Parietal lobe (tissue), 2 donors: ENCODE data around the gene RBM44. TPM values are rescaled to one million over a fixed set of nuclear protein-coding genes. Genes with fewer than 3 reads are reported as not detected.

ENCODE experiments used
- small RNA-seq: library from RNA; depleted of rRNA; stranded (forward); fragments of <200 nt; gene quantifications from one replicate; pipeline ENCODE3, GENCODE V24; 2014; ENCODE audit warnings: low replicate concordance
- total RNA-seq: library from RNA; depleted of rRNA; stranded (reverse); fragments of >200 nt; gene quantifications from one replicate; pipeline ENCODE4 v1.2.3, GENCODE V29; 2014

RBM44 gene
- 4.1 TPM for total RNA-seq

GRCh38 chr2:237798236-237799059 is at the start of gene RBM44:
TSS of gene RBM44 (plus strand) at chr2:237798779. CDS start at chr2:237813610, 14,831 bp downstream.

GRCh38 chr2:237859533-237860272 is 61.1 kb downstream of the RBM44 start, which contains the start of gene RAMP1:
TSS of gene RAMP1 (plus strand) at chr2:237859623. CDS start at chr2:237859676, 53 bp downstream.

Small RNA genes lying within 50 kb of the gene (small RNA-seq; reads per million reads assigned to genes)
- not detected for gene RF00157

Other genes with a start within 250 kb of the RBM44 start
- not detected for gene PRLH, start 232.2 kb upstream of the RBM44 start, total RNA-seq
- gene RAB17, start 208.0 kb upstream of the RBM44 start, total RNA-seq = not detected
- gene LRRFIP1, start 171.2 kb upstream of the RBM44 start, total RNA-seq = 72.0 TPM
- gene RAMP1, start 60.8 kb downstream of the RBM44 start, total RNA-seq = 2.2 TPM
- gene UBE2F, start 168.2 kb downstream of the RBM44 start, total RNA-seq = 30.4 TPM